ENCODE measurements around the gene TUBG1. TPM values are rescaled to one million over a fixed set of nuclear protein-coding genes. Genes with fewer than 3 reads are reported as not detected.
A peak's percentile ranks its signal among the peaks of the same experiment; 100 is the strongest.

TUBG1 gene
- total and polyA plus RNA-seq, 10 donors, result 9.5 to 33.8 (median 22.9) TPM

DNA sequence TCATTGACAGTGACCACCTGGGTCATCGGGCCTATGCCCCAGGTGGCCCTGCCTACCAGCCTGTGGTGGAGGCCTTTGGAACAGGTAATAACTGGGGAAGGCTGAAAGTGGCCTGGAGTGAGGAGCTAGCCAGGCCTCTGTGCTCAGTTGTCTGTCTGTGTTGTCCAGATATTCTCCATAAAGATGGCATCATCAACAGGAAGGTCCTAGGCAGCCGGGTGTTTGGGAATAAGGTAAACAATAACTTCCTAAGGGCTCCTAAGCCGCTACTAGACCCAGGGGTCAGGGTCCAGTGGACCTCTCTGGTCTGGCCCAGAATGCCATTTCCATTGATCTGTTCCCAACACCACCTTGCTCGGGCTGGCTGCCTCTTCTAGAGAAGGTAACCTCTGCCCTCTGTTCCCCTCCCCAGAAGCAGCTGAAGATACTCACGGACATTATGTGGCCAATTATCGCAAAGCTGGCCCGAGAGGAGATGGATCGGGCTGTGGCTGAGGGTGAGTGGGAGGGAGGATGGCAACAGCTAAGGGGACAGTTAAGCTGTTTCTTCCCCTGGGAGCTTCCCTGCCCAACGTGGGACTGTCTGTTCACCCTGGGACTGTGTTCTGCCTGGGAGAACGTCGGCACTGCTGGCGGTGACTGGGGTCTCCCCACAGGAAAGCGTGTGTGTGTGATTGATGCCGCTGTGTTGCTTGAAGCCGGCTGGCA is 44.5 kb upstream of the TUBG1 start:
- intact Hi-C loops (cut with DNase I; ENCODE audit: low total_unique reads), result no loop called here
- H3K27me3 ChIP-seq (replicated peaks in 1 of 7), result no peaks in the 10 kb centered on the region
- H3K9me3 ChIP-seq, result no peaks in the 10 kb centered on the region
- no peak overlapping the region for H3K4me3 ChIP-seq
- whole genome bisulfite sequencing, 5 donors, result 89 to 94% (median 90%) methylated on average over 13 to 15 of the region's 15 CpGs
- no peak for TF ChIP-seq POLR2A (IDR thresholded peaks at IDR 0.05)
- peak in 1 of 3 donors; percentile 3 for TF ChIP-seq POLR2AphosphoS5 (IDR thresholded peaks at IDR 0.05)
- H3K36me3 ChIP-seq, result peaks cover 0 to 54% (median 38%) of the 10 kb centered on the region in 6 donors
- no peak for DNase-seq
- H3K27ac ChIP-seq, result peak overlapping the region in 3 of 8 donors; percentile 95 to 98 (median 98)
- H3K4me1 ChIP-seq, result peaks cover 39 to 93% (median 65%) of the 10 kb centered on the region in 6 donors

DNA sequence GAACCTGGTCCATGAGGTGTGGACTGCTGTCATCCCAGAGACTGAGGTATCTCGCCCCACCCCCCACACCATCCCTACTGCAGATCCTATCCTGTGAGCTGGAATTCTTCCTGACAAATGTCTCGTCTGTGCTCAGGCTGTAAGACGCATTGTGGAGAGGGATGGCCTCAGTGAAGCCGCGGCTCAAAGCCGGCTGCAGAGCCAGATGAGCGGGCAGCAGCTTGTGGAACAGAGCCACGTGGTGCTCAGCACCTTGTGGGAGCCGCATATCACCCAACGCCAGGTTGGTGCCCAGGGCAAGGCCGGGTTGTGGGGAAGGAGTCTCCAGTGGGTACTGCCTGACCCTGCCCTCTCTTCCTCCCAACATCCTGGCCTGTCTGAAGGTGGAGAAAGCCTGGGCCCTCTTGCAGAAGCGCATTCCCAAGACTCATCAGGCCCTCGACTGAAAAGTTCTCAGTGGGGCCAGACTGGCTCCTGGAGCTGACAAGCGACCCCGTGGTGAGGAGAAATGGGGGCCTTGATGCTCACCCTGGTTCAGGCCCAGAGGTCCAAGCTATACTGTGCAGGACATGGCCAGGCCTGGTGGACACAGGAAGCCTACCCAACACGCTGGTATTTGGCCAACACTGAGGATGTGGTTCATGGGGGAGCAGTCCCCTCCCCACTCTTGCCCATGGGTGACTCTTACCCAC is 43.8 kb upstream of the TUBG1 start:
- no peak for DNase-seq
- peaks cover 39 to 92% (median 68%) of the 10 kb centered on the region in 6 donors for H3K4me1 ChIP-seq
- 88 to 93% (median 90%) methylated on average over 14 to 16 of the region's 16 CpGs for WGBS, 5 donors
- H3K36me3 ChIP-seq, result peaks cover 0 to 61% (median 45%) of the 10 kb centered on the region in 6 donors
- no peaks in the 10 kb centered on the region for H3K9me3 ChIP-seq
- TF ChIP-seq POLR2AphosphoS5 (IDR thresholded peaks at IDR 0.05), result peak in 1 of 3 donors; percentile 16
- TF ChIP-seq, protein P1, sequence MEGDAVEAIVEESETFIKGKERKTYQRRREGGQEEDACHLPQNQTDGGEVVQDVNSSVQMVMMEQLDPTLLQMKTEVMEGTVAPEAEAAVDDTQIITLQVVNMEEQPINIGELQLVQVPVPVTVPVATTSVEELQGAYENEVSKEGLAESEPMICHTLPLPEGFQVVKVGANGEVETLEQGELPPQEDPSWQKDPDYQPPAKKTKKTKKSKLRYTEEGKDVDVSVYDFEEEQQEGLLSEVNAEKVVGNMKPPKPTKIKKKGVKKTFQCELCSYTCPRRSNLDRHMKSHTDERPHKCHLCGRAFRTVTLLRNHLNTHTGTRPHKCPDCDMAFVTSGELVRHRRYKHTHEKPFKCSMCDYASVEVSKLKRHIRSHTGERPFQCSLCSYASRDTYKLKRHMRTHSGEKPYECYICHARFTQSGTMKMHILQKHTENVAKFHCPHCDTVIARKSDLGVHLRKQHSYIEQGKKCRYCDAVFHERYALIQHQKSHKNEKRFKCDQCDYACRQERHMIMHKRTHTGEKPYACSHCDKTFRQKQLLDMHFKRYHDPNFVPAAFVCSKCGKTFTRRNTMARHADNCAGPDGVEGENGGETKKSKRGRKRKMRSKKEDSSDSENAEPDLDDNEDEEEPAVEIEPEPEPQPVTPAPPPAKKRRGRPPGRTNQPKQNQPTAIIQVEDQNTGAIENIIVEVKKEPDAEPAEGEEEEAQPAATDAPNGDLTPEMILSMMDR (IDR thresholded peaks at IDR 0.05 in 8 of 11, conservative IDR thresholded peaks at IDR 0.05 in 3 of 11), result no peak
- intact Hi-C loops (cut with DNase I; ENCODE audit: low total_unique reads), result no loop called here
- peak overlapping the region in 6 of 8 donors; percentile 92 to 98 (median 96) for H3K27ac ChIP-seq
- no peaks in the 10 kb centered on the region for H3K27me3 ChIP-seq (replicated peaks in 1 of 7)
- peak overlapping the region in 2 of 8 donors; percentile 92 to 98 for H3K4me3 ChIP-seq

DNA sequence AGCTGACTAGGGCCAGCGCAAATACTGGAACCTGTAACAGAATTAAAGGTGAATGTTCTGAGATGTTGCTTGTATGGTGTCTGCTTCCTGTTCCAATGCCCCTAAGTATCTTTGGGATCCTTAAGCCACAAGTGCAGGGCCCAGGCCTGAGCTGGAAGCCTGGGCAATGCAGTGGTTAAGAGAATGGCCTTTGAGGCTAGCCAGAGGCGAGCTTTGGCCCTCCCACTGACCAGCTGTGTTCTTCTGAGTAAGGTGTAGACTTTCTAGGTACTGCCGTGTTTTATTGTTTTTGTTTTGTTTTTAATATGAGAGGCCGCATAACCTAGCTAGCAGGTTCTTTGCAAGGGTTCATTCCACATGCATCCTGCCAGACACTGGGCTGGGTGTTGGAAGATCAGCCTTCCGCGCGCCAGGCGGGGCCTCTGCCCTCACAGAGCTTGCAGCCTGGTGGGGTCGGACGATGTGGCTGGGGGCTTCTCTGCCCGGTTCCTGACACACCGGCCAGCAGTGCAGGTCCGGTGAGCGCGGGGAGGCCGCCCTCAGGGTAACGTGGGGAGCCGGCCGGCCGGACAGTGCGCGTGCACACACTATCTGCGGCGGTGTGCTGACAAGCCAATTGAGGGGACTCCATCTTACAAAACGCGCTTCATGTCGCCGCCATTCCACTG is 43.1 kb upstream of the TUBG1 start:
- H3K4me1 ChIP-seq, result peaks cover 36 to 86% (median 66%) of the 10 kb centered on the region in 6 donors

More for the DNA sequence above, 43.1 kb upstream of the TUBG1 start:
- Histone ChIP-seq H3K9me3 (no peaks in the 10 kb centered on the region), H3K27ac (peak overlapping the region; percentile 90 to 98 (median 96)), H3K27me3 (replicated peaks in 1 of 7) (no peaks in the 10 kb centered on the region), H3K36me3 (peaks cover 0 to 68% (median 51%) of the 10 kb centered on the region in 6 donors), H3K4me3 (peak overlapping the region; percentile 69 to 98 (median 89))
- intact Hi-C loops (cut with DNase I; ENCODE audit: low total_unique reads), result no loop called here
- WGBS, 5 donors, result 48 to 78% (median 50%) methylated on average over 8 to 28 of the region's 28 CpGs
- no peak for TF ChIP-seq POLR2A (IDR thresholded peaks at IDR 0.05)
- TF ChIP-seq POLR2AphosphoS5 (IDR thresholded peaks at IDR 0.05), result no peak
- TF ChIP-seq, protein P1 (IDR thresholded peaks at IDR 0.05 in 8 of 11, conservative IDR thresholded peaks at IDR 0.05 in 3 of 11), result no peak
- no peak for DNase-seq

All from spleen (tissue), 11 donors.